Measurements from ENCODE around the gene EBI3. TPM values are rescaled to one million over a fixed set of nuclear protein-coding genes. Genes with fewer than 3 reads are reported as not detected.
"Not testable (repeated sequence)": the region's sequence is repeated elsewhere in the genome, so short reads cannot be mapped to it uniquely, and the experiment has no call there.

Gene EBI3
- polyA plus RNA-seq, 1 donor: 0.35 TPM

DNA sequence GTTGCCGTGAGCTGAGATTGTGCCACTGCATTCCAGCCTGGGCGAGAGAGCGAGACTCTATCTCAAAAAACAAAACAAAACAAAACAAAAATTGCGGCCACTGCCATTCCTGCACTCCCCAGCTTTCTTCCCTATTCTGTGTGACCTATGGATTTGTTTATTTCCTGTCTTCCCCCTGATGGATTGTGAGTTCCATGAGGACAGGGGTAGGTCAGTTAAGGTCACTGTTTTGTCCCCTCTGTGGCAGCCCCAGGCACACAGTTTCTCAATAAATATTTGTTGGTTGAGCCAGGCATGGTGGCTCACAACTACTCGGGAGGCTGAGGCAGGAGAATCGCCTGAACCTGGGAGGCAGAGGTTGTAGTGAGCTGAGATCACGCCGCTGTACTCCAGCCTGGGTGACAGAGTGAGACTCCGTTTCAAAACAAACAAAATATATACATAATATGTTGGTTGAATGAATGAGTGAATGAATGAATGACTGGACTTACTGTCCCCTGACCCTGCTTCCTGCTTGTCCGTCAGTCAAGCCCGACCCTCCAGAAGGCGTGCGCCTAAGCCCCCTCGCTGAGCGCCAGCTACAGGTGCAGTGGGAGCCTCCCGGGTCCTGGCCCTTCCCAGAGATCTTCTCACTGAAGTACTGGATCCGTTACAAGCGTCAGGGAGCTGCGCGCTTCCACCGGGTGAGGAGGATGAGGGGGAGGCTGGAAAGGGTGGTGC is 5.0 kb downstream of the EBI3 start:
- no peak for DNase-seq

DNA sequence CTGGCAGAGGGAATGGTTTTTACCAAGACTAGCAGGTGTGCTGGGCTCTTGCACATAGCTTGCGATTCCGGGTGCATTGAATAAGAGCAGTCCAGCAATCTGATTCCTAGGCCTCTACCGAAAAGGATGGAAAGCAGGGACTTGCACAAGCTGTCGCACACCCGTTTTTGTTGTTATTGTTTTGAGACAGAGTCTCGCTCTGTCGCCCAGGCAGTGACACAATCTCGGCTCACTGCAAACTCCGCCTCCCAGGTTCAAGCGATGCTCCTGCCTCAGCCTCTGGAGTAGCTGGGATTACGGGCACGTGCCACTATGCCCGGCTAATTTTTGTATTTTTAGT is 5.5 kb downstream of the EBI3 start:
- no peak for DNase-seq

- DNase-seq: not testable (repeated sequence)
Measured at GRCh38 chr19:4237510-4237909, 8.2 kb downstream of the EBI3 start.

DNA sequence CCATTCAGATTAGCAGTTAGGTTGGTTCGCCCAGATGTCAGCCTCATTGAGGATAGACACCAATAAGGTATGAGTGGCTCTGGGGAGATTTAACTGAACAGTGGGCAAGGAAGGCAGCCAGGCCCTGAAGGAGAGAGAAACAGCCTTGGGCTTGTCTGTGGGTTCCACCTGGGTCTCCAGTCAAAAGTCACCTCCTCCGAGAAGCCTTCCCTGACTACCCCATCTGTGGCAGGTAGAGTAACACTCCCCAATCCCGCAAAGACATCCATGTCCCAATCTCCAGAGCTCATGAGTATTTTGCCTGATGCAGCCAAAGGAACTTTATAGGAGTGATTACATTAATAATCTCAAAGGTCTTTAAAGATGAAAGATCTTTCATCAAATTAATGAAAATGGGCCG is 9.5 kb downstream of the EBI3 start:
- no peak for DNase-seq

- no peak for DNase-seq
Measured at GRCh38 chr19:4241824-4242430, 12.6 kb downstream of the EBI3 start.

GRCh38 chr19:4245938-4246337 is 16.6 kb downstream of the EBI3 start:
- DNase-seq: not testable (repeated sequence)

- DNase-seq: peak; percentile 100
Measured at GRCh38 chr19:4246767-4247593, 17.7 kb downstream of the EBI3 start, which contains the start of gene YJU2. YJU2 (plus strand) TSS chr19:4247080; CDS start chr19:4247147, 67 bp downstream.

DNA sequence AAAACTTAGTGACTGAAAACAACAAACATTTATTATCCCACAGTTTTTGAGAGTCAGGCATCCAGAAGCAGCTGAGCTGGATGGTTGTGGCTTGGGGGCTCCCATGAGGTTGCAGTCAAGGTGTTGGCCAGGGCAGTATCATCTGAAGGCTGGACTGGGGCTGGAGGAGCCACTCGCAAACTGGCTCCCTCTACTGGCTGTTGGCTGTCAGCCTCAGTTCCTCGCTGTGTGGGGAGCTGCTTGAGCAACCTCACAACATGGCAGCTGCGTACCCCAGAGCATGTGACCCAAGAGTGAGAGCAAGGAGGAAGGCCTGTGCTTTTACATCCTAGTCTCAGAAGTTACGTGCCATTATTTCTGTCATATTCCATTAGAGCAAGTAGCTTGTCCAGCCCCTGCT is 27.2 kb downstream of the EBI3 start:
- no peak for DNase-seq

- DNase-seq: no peak
Measured at GRCh38 chr19:4257025-4257424, 27.7 kb downstream of the EBI3 start.

- no peak for DNase-seq
Measured at GRCh38 chr19:4258181-4258580, 28.9 kb downstream of the EBI3 start.

DNA sequence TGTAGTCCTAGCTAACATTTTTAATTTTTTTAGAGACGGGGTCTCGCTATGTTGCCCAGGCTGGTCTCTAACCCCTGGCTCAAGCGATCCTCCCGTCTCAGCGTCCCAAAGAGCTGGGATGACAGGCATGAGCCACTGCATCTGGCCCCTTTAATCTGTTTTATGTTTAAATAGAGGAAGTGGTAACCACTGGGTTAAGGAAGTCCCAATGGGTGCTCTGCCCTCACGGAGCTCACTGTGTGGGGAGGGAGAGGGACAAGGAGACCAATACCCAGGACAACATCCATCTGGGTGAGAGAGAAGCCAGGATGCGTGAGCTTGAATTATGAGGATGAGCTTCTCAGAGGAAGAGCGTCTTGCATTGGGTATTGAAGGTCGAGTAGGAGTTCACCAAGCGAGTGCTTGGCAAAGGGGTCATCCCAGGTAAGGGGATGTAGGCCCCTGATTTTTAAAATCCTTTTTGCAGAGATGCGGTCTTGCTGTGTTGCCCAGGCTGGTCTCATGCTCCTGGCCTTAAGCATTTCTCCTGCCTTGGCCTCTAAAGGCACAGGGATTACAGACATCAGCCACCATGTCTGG is 31.4 kb downstream of the EBI3 start:
- no peak for DNase-seq

- DNase-seq: no peak
Measured at GRCh38 chr19:4264812-4265211, 35.5 kb downstream of the EBI3 start.

DNA sequence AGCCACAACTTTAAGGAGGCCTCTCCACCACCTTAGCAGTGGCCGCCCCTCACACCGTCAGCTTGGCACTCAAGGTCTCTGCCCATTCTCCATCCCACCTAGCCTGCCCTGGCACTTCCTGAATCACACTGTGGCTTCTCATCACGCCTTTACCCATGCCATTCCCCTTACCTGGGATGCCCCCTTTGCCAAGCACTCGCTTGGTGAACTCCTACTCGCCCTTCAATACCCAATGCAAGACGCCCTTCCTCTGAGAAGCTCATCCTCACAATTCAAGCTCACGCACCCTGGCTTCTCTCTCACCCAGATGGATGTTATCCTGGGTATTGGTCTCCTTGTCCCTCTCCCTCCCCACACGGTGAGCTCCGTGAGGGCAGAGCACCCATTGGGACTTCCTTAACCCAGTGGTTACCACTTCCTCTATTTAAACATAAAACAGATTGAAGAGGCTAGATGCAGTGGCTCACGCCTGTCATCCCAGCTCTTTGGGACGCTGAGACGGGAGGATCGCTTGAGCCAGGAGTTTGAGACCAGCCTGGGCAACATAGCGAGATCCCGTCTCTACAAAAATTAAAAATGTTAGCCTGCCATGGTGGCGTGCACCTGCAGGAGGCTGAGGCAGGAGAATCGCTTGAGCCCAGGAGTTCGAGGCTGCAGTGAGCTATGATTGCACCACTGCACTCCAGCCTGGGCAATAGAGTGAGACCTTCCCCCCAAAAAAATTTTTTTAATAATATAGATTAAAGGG is 37.1 kb downstream of the EBI3 start:
- DNase-seq: no peak

DNA sequence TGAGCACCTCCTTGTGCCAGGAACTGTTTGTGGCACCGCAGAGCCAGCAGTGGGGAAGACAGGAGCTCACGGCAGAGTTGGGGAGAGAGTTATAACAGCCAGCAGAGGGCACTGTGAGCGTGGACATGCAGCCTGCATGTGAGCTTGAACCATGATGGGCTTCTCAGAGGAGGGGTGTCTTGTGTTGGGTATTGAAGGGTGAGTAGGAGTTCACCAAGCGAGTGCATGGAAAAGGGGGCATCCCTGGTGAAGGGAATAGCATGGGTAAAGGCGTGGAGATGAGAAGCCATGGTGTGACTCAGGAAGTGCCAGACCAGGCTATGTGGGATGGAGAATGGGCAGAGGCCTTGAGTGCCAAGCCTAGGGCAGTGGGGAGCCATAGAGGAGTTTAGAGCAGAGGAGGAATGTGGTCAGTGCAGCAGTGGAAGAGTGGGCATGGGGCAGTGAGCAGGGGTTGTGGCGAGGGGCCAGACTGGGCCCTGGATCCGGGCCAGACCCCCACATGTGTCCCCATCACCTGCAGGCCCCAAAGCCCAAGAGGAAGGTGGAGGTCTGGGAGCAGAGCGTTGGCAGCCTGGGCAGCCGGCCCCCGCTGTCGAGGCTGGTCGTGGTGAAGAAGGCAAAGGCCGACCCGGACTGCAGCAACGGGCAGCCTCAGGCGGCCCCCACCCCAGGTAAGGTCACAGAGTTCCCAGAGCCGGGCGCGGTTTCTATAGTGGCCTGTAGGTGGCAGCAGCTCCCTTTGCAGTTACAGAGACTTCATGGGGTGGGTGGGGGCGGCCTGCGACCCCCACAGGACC is 38.0 kb downstream of the EBI3 start:
- DNase-seq: no peak

DNA sequence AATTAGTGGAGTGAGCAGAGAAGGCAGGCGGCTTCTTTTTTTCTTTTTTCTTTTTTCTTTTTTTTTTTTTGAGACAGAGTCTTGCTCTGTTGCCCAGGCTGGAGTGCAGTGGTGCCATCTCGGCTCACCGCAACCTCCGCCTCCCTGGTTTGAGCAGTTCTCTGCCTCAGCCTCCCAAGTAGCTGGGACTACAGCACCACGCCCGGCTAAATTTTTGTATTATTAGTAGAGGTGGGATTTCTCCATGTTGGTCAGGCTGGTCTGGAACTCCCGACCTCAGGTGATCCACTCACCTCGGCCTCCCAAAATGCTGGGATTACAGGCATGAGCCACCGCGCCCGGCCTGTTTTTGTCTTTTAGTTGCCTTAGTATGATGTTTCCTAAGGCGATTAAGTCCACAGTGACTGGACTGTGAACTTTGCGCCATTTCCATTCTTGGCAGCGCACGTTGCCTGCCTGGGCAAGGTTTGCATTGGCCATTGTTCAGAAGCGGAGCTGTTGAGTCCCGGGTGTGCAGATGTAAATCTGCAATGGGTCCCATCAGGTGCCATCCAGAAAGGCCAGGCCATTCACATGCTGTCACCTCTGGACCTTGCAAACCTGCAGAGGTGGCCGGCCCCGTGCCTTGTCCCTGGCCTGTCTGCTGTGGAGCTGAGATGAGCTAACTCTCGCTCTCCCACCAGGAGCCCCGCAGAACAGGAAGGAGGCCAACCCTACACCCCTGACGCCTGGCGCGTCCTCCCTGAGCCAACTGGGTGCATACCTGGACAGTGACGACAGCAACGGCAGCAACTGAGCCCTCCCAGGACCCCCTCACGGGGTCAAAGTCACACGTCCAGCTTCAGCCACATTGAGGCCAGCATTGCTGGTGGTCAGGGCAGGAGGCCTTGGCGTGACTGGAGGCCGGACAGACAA is 38.8 kb downstream of the EBI3 start:
- DNase-seq: no peak

- no peak for DNase-seq
Measured at GRCh38 chr19:4268816-4269430, 39.6 kb downstream of the EBI3 start.

DNA sequence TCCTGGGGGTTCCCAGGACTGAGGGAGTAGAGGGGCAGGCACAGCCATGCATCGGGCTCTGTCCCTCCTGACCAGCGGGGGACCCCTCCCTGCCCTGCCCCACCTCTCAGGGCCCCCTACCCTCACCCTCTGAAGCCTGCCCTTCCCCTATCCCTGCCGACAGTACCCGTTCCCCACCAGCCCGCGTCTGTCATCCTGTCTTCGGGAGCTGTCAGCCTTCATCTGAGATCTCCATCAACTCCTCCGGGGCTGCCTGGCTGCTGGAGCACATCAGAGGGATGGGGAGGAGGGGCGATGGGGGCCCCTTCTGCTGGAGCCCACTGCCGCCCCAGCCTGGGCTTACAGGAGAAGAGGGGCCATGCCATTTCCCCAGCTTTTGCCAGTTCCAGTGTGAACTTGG is 43.6 kb downstream of the EBI3 start:
- DNase-seq: no peak

DNA sequence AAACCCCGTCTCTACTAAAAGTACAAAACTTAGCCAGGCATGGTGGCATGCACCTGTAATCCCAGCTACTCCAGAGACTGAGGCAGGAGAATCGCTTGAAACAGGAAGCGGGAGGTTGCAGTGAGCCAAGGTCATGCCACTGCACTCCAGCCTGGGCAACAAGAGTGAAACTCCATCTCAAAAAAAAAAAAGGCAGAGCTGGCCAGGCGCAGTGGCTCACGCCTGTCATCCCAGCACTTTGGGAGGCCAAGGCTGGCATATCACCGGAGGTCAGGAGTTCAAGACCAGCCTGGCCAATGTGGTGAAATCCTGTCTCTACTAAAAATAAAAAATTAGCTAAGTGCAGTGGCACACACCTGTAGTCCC is 45.0 kb downstream of the EBI3 start:
- DNase-seq: not testable (repeated sequence)

DNA sequence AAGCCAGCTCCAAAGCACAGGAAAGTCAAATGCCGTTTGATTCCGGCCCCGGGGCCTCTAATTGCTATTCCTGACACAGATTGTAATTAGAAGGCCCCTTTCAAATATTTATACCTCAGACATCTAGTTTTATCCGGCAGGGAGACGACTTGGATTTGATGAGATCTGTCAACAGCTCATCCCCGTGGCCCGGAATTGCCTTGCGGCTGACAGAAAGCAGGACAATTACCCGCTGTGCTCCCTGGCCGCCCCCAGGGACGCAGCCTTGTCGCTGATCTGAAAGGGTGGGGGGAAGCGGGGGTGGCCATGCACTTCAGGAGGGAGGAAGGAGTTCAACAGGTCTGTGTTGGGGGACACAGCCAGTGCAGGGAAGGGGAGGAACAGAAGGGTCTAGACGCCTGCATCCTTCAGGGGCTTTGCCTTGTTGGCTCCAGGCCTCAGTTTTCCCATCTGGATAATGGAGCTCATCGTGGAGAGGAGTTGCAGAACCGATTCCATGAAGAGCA is 47.9 kb downstream of the EBI3 start:
- DNase-seq: no peak

Measured in left kidney (tissue), 2 donors.